ENCODE results near the gene ERP27.
A peak's percentile ranks its signal among the peaks of the same experiment; 100 is the strongest.

The ERP27 gene

GRCh38 chr12:14950982-14951746 is 12.8 kb upstream of the ERP27 start:
- peaks cover 7% of the 10 kb centered on the region for H3K36me3 ChIP-seq (replicated peaks)
- in situ Hi-C loops (cut with HindIII; ENCODE audit: low pct_ligation_motif_present, low sequenced_read_pairs), result no loop called here
- DNase-seq, result no peak
- peak overlapping the region; percentile 96 for H3K27ac ChIP-seq
- H3K4me3 ChIP-seq (ENCODE audit: low read depth, low read length), result no peak overlapping the region
- TF ChIP-seq CTCF (IDR thresholded peaks at IDR 0.05; ENCODE audit: low read depth, low read length, missing control alignments), result no peak
- no peaks in the 10 kb centered on the region for H3K27me3 ChIP-seq (replicated peaks)

- in situ Hi-C loops (cut with HindIII; ENCODE audit: low pct_ligation_motif_present, low sequenced_read_pairs), result no loop called here
- no peak for DNase-seq
- Histone ChIP-seq H3K36me3 (replicated peaks) (peaks cover 8% of the 10 kb centered on the region), H3K4me3 (ENCODE audit: low read depth, low read length) (no peak overlapping the region), H3K27me3 (replicated peaks) (no peaks in the 10 kb centered on the region), H3K27ac (peak overlapping the region; percentile 96)
- no peak for TF ChIP-seq CTCF (IDR thresholded peaks at IDR 0.05; ENCODE audit: low read depth, low read length, missing control alignments)
Measured at GRCh38 chr12:14950421-14950820, 12.1 kb upstream of the ERP27 start.

- DNase-seq, result no peak
- H3K27ac ChIP-seq, result no peak overlapping the region
- H3K27me3 ChIP-seq (replicated peaks), result no peaks in the 10 kb centered on the region
- peaks cover 14% of the 10 kb centered on the region for H3K36me3 ChIP-seq (replicated peaks)
- no peak overlapping the region for H3K4me3 ChIP-seq (ENCODE audit: low read depth, low read length)
- TF ChIP-seq CTCF (IDR thresholded peaks at IDR 0.05; ENCODE audit: low read depth, low read length, missing control alignments), result no peak
- in situ Hi-C loops (cut with HindIII; ENCODE audit: low pct_ligation_motif_present, low sequenced_read_pairs), result no loop called here
Measured at GRCh38 chr12:14949631-14950030, 11.3 kb upstream of the ERP27 start.

- Histone ChIP-seq H3K4me3 (ENCODE audit: low read depth, low read length) (no peak overlapping the region), H3K27me3 (replicated peaks) (no peaks in the 10 kb centered on the region), H3K36me3 (replicated peaks) (peaks cover 17% of the 10 kb centered on the region), H3K27ac (peak overlapping the region; percentile 86)
- no peak for TF ChIP-seq CTCF (IDR thresholded peaks at IDR 0.05; ENCODE audit: low read depth, low read length, missing control alignments)
- in situ Hi-C loops (cut with HindIII; ENCODE audit: low pct_ligation_motif_present, low sequenced_read_pairs), result no loop called here
- DNase-seq, result peak; percentile 84
Measured at GRCh38 chr12:14948672-14949071, 10.3 kb upstream of the ERP27 start.

GRCh38 chr12:14946861-14947260 is 8.5 kb upstream of the ERP27 start:
- in situ Hi-C loops (cut with HindIII; ENCODE audit: low pct_ligation_motif_present, low sequenced_read_pairs), result no loop called here
- Histone ChIP-seq H3K27me3 (replicated peaks) (no peaks in the 10 kb centered on the region), H3K36me3 (replicated peaks) (peaks cover 23% of the 10 kb centered on the region), H3K4me3 (ENCODE audit: low read depth, low read length) (no peak overlapping the region), H3K27ac (no peak overlapping the region)
- no peak for DNase-seq
- TF ChIP-seq CTCF (IDR thresholded peaks at IDR 0.05; ENCODE audit: low read depth, low read length, missing control alignments), result no peak

- H3K27me3 ChIP-seq (replicated peaks), result no peaks in the 10 kb centered on the region
- no peak for DNase-seq
- H3K36me3 ChIP-seq (replicated peaks), result peaks cover 29% of the 10 kb centered on the region
- no peak overlapping the region for H3K27ac ChIP-seq
- no peak for TF ChIP-seq CTCF (IDR thresholded peaks at IDR 0.05; ENCODE audit: low read depth, low read length, missing control alignments)
- in situ Hi-C loops (cut with HindIII; ENCODE audit: low pct_ligation_motif_present, low sequenced_read_pairs), result no loop called here
- no peak overlapping the region for H3K4me3 ChIP-seq (ENCODE audit: low read depth, low read length)
Measured at GRCh38 chr12:14946162-14946561, 7.8 kb upstream of the ERP27 start.

All from brain microvascular endothelial cell (primary cell).